Measurements from ENCODE around the gene ZNF436.
A peak's percentile ranks its signal among the peaks of the same experiment; 100 is the strongest.

The ZNF436 gene

GRCh38 chr1:23369335-23370013, at the start of gene ZNF436:
Gene ZNF436 (minus strand): TSS chr1:23369836. CDS start chr1:23368005, 1,831 bp downstream.
- peak; percentile 86 for FAIRE-seq

GRCh38 chr1:23419180-23419579, 49.5 kb upstream of the ZNF436 start:
- no peak for FAIRE-seq

GRCh38 chr1:23417570-23417969, 47.9 kb upstream of the ZNF436 start:
- no peak for FAIRE-seq

GRCh38 chr1:23416964-23417363, 47.3 kb upstream of the ZNF436 start:
- no peak for FAIRE-seq

- no peak for FAIRE-seq
These were observed 39.2 kb upstream of the ZNF436 start for GRCh38 chr1:23408797-23409290.

- FAIRE-seq, result no peak
These were observed 37.5 kb upstream of the ZNF436 start for GRCh38 chr1:23407016-23407630.

GRCh38 chr1:23405946-23406345, 36.3 kb upstream of the ZNF436 start:
- no peak for FAIRE-seq

- peak; percentile 21 for FAIRE-seq
These were observed 34.3 kb upstream of the ZNF436 start for GRCh38 chr1:23403735-23404486.

- FAIRE-seq, result no peak
These were observed 33.7 kb upstream of the ZNF436 start for GRCh38 chr1:23403355-23403734.

GRCh38 chr1:23403038-23403336, 33.4 kb upstream of the ZNF436 start:
- FAIRE-seq, result no peak

GRCh38 chr1:23402286-23403037, 32.8 kb upstream of the ZNF436 start:
- FAIRE-seq, result no peak

GRCh38 chr1:23401313-23401712, 31.7 kb upstream of the ZNF436 start:
- no peak for FAIRE-seq

GRCh38 chr1:23400324-23401114, 30.9 kb upstream of the ZNF436 start:
- FAIRE-seq, result no peak

- no peak for FAIRE-seq
These were observed 29.6 kb upstream of the ZNF436 start for GRCh38 chr1:23399229-23399628.

GRCh38 chr1:23397908-23398307, 28.3 kb upstream of the ZNF436 start:
- no peak for FAIRE-seq

GRCh38 chr1:23396380-23396779, 26.7 kb upstream of the ZNF436 start:
- no peak for FAIRE-seq

GRCh38 chr1:23395849-23396248, 26.2 kb upstream of the ZNF436 start:
- FAIRE-seq, result no peak

- FAIRE-seq, result no peak
These were observed 25.6 kb upstream of the ZNF436 start for GRCh38 chr1:23395154-23395724.

GRCh38 chr1:23394684-23395083, 25.0 kb upstream of the ZNF436 start:
- peak; percentile 61 for FAIRE-seq

GRCh38 chr1:23394181-23394580, 24.5 kb upstream of the ZNF436 start:
- FAIRE-seq, result no peak

- no peak for FAIRE-seq
These were observed 24.1 kb upstream of the ZNF436 start for GRCh38 chr1:23393706-23394105.
